ENCODE results near the gene PRKAG3. TPM values are rescaled to one million over a fixed set of nuclear protein-coding genes. Genes with fewer than 3 reads are reported as not detected.

The PRKAG3 gene
- total and polyA plus RNA-seq, 9 of the 15 experiments (the other 6 are each of a cell fraction or from before 2014, with no cell fraction given), result not detected

DNA sequence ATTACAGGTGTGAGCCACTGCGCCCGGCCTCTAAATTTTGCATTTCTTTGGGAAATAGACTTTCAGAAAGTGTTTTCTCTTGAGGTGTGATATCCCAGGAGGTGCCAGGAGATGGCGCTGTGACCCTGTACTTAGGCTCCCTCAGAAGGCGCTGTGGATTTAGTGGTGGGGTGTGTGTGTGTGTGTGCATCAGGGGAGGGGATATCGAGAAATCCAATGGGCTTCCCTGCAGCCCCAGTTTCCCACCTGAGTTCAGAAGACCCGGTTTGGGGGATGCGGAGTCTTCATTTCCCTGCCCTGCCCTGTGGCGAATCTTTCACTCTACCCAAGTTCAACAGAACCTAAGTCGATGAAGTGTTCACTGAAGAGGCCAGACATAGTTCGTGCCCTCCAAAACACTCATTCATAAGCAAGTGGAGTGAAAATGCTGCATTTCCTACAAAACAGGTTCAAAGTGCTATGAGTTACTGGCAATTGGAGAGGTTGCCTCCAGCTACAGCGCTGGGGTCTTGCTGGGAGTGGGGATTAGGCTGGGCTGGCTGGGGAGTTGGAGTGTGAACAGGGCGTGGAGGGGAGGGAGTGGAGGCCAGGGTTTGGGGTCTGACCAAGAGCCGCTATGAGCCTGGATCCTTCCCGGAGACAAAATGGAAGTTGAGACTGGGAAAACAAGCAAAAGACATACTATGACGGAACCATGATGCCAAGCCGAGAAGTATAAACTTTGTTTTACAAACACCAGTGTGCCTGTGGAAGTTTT, 21.5 kb upstream of the PRKAG3 start (continued):
- TF ChIP-seq, protein P1, sequence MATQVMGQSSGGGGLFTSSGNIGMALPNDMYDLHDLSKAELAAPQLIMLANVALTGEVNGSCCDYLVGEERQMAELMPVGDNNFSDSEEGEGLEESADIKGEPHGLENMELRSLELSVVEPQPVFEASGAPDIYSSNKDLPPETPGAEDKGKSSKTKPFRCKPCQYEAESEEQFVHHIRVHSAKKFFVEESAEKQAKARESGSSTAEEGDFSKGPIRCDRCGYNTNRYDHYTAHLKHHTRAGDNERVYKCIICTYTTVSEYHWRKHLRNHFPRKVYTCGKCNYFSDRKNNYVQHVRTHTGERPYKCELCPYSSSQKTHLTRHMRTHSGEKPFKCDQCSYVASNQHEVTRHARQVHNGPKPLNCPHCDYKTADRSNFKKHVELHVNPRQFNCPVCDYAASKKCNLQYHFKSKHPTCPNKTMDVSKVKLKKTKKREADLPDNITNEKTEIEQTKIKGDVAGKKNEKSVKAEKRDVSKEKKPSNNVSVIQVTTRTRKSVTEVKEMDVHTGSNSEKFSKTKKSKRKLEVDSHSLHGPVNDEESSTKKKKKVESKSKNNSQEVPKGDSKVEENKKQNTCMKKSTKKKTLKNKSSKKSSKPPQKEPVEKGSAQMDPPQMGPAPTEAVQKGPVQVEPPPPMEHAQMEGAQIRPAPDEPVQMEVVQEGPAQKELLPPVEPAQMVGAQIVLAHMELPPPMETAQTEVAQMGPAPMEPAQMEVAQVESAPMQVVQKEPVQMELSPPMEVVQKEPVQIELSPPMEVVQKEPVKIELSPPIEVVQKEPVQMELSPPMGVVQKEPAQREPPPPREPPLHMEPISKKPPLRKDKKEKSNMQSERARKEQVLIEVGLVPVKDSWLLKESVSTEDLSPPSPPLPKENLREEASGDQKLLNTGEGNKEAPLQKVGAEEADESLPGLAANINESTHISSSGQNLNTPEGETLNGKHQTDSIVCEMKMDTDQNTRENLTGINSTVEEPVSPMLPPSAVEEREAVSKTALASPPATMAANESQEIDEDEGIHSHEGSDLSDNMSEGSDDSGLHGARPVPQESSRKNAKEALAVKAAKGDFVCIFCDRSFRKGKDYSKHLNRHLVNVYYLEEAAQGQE (IDR thresholded peaks at IDR 0.05; ENCODE audit: borderline replicate concordance), result peak; percentile 60; the same call in 1 of the 2 replicates
- TF ChIP-seq, protein P1 (CRISPR knock-in tag; IDR thresholded peaks at IDR 0.05; ENCODE audit: low read depth), result no peak
- no peak for TF ChIP-seq STAT5A (IDR thresholded peaks at IDR 0.05; ENCODE audit: borderline replicate concordance, low read length)
- no peak for TF ChIP-seq MXI1 (IDR thresholded peaks at IDR 0.05; ENCODE audit: low read depth, low read length)
- no peak for TF ChIP-seq CSDE1 (IDR thresholded peaks at IDR 0.05)
- TF ChIP-seq ILF3 (IDR thresholded peaks at IDR 0.05; ENCODE audit: borderline replicate concordance), result no peak
- TF ChIP-seq HMG20B (CRISPR knock-in tag; IDR thresholded peaks at IDR 0.05), result no peak
- no peak for TF ChIP-seq ZNF707 (CRISPR knock-in tag; conservative IDR thresholded peaks at IDR 0.05)

All from K562 (cell line).